ENCODE data around the gene PROM2.

The PROM2 gene

DNA sequence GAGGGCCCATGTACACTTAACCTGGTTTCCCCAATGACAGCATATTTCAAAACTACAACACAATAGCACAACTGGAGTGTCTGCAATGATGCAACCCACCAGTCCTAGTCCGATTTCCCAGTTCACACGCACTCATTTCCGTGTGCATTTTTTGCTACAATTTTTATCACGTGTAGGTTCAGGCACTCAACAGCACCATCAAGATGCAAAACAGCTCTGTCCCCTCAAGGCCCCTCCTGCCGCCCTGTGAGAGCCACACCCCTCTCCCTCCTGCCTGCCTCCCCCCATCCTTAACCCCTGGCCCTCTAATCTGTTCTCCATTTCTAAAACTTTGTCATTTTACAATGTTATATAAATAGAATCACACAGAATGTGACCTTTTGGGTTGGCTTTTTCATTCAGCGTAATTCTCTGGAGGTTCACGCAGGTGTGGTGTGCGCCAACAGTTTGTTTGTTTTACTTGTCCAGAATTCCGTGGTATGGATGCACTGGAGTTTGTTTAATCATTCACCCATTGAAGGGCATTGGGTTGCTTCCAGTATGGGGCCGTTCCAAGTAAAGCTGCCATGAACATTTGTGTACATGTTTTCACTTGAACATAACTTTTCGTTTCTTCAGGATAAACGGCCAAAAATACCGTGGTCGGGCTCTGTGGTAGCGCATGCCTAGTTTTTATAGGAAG, 31.3 kb downstream of the PROM2 start:
- no peaks in the 10 kb centered on the region for H3K27me3 Mint-ChIP-seq
- no peak overlapping the region for H3K27ac Mint-ChIP-seq
- no peaks in the 10 kb centered on the region for H3K4me1 Mint-ChIP-seq (ENCODE audit: low read depth)
- no peak overlapping the region for H3K4me3 Mint-ChIP-seq
- H3K36me3 Mint-ChIP-seq, result no peaks in the 10 kb centered on the region
- H3K9me3 Mint-ChIP-seq (ENCODE audit: low read depth), result no peaks in the 10 kb centered on the region

DNA sequence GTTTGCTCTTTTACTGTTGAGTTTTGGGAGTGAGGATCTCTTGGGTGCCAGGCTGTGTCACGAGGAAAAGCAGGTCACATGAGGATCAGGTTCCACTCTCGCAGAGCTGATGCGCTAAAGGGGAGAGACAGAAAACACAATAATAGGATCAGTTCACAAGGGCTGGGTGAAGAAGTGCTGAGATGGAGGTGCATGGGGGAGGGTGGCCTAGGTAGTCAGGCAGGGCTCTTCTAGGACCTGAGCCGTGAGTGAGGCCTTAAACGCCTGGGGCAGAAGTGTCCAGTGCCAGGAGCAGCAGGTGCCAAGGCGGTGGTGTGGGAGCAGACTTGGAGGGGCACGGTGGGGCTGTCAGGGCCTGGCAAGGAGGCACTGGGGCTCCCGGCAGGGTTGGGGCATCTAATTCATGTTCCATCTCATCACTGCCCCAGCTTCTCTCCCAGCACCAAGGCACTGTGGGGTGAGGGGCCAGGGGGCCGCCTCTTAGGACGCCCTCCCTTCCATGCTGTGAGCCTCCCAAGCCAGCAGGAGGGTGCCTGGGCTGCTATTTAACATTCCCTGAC, 32.2 kb downstream of the PROM2 start:
- no peaks in the 10 kb centered on the region for H3K27me3 Mint-ChIP-seq
- no peaks in the 10 kb centered on the region for H3K4me1 Mint-ChIP-seq (ENCODE audit: low read depth)
- no peak overlapping the region for H3K27ac Mint-ChIP-seq
- H3K9me3 Mint-ChIP-seq (ENCODE audit: low read depth), result no peaks in the 10 kb centered on the region
- no peaks in the 10 kb centered on the region for H3K36me3 Mint-ChIP-seq
- no peak overlapping the region for H3K4me3 Mint-ChIP-seq

DNA sequence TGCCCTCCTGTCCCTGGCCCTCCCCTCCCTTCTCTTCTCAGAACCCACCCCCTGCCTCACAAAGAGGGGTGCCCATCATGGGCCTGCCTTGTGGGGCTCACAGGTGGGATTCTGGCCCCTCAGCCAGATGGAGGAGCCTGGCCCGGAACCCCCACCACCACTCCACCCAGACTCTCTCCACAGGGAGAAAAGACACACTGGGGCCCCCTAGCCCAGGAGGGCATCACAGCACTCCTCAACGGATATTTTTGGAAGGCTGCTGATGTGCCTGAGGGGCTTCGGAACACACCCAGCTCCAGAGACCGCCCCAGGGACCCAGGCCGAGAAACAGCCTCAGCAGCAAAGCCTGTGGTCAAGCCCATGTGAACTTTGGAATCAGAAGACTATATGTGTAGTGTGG, 32.8 kb downstream of the PROM2 start:
- Mint-ChIP-seq H3K9me3 (ENCODE audit: low read depth) (no peaks in the 10 kb centered on the region), H3K36me3 (no peaks in the 10 kb centered on the region), H3K4me1 (ENCODE audit: low read depth) (no peaks in the 10 kb centered on the region), H3K4me3 (no peak overlapping the region), H3K27ac (no peak overlapping the region), H3K27me3 (no peaks in the 10 kb centered on the region)

DNA sequence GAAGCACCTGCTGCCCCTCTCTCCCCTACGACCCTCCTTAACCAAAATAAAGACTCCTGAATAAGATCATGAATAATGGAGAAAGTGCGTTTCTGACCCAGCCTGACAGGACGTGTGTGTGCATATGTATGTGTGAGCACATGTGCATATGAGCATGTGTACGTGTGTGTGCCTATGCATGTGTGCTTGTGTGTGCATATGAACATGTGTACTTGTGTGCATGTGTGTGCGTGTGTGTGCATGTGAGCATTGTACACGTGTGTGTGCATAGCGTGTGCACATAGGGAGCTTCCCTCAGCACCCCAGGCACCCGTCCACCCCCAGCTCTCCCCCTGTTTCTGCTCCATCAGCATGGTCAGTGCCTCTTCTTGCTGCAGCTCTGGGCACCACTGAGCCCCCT, 33.6 kb downstream of the PROM2 start:
- no peak overlapping the region for H3K4me3 Mint-ChIP-seq
- no peaks in the 10 kb centered on the region for H3K27me3 Mint-ChIP-seq
- no peaks in the 10 kb centered on the region for H3K36me3 Mint-ChIP-seq
- H3K27ac Mint-ChIP-seq, result no peak overlapping the region
- H3K4me1 Mint-ChIP-seq (ENCODE audit: low read depth), result no peaks in the 10 kb centered on the region
- no peaks in the 10 kb centered on the region for H3K9me3 Mint-ChIP-seq (ENCODE audit: low read depth)

DNA sequence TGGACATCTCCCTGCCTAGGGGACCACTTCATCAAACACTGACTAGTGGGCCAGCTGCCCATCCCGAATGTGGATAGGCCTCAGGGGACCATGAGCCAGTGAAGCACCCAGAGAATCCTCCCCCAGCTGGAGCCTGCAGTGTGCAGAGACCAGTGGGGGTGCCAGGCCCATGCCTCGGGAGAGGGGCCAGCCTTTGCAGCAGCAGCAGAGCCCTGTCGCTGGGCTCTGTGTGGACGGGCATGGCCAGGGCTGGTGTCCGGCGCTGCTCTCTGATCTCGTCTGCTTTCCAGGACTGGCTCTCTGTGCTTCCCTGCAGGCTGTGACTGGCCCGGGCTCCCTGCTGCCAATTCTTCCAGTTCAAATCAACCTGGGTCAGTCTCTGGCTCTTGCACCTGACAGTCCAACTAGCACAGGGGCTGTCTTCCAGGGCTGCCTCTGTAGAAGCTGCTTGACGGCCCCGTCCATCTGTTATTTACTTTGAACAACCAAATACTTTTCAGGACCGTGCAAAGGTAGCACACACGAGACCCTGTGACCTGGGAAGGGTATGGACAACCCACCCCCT, 34.3 kb downstream of the PROM2 start:
- H3K4me3 Mint-ChIP-seq, result no peak overlapping the region
- no peak overlapping the region for H3K27ac Mint-ChIP-seq
- no peaks in the 10 kb centered on the region for H3K9me3 Mint-ChIP-seq (ENCODE audit: low read depth)
- no peaks in the 10 kb centered on the region for H3K4me1 Mint-ChIP-seq (ENCODE audit: low read depth)
- no peaks in the 10 kb centered on the region for H3K36me3 Mint-ChIP-seq
- H3K27me3 Mint-ChIP-seq, result no peaks in the 10 kb centered on the region

DNA sequence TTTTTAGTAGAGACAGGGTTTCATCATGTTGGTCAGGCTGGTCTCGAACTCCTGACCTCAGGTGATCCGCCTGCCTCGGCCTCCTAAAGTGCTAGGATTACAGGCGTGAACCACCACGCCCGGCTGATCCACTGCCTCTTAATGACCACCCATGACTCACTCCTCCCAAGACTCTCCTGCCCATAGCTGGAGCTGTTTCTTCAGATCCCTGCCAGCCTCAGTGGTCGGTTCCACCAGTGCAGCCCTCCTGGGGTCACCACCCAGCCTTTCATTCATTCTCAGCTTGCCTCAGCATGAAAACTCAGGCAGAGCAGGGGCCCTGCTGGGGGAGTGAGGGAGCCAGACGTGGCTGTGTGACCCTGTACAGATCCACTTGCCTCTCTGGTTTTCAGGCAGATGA, 35.4 kb downstream of the PROM2 start:
- Mint-ChIP-seq H3K4me3 (no peak overlapping the region), H3K36me3 (no peaks in the 10 kb centered on the region), H3K27me3 (peaks cover 2% of the 10 kb centered on the region), H3K27ac (no peak overlapping the region), H3K4me1 (ENCODE audit: low read depth) (no peaks in the 10 kb centered on the region), H3K9me3 (ENCODE audit: low read depth) (no peaks in the 10 kb centered on the region)

DNA sequence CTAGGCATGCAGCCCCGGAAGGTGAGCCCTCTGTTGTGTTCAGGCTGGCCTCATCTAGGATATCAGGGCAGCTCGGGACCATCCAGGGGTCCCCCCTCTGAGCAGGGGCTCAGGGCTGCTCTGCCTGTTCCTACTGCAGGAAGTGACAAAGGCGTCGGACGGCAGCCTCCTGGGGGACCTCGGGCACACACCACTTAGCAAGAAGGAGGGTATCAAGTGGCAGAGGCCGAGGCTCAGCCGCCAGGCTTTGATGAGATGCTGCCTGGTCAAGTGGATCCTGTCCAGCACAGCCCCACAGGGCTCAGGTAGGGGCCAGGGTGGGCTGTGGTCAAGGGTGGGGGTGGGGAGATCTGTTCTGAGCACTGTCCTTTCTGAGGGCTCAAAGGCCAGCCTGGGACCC, 36.0 kb downstream of the PROM2 start:
- Mint-ChIP-seq H3K27me3 (peaks cover 4% of the 10 kb centered on the region), H3K4me1 (ENCODE audit: low read depth) (no peaks in the 10 kb centered on the region), H3K4me3 (no peak overlapping the region), H3K27ac (no peak overlapping the region), H3K9me3 (ENCODE audit: low read depth) (no peaks in the 10 kb centered on the region), H3K36me3 (no peaks in the 10 kb centered on the region)

DNA sequence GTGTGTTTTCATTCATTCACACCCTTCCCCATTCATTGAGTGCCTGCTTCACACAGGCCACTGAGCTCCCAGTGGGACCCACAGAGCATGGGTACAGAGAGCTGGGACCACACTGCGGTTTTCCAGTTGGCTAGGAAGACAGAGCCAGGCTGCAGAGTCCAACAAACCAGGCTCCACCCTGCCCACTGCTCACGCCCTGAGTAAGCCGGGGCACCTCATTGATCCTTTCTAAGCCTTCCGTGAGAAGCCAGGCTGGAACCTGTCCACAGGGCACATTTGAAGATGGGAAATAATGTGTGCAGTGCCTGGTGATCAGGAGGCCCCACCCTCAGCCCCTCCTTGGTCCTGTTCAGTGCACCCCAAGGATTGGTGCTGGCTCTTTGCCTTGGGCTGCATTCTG, 36.4 kb downstream of the PROM2 start:
- H3K4me1 Mint-ChIP-seq (ENCODE audit: low read depth), result no peaks in the 10 kb centered on the region
- H3K36me3 Mint-ChIP-seq, result no peaks in the 10 kb centered on the region
- no peaks in the 10 kb centered on the region for H3K9me3 Mint-ChIP-seq (ENCODE audit: low read depth)
- H3K4me3 Mint-ChIP-seq, result no peak overlapping the region
- no peak overlapping the region for H3K27ac Mint-ChIP-seq
- H3K27me3 Mint-ChIP-seq, result peaks cover 4% of the 10 kb centered on the region

DNA sequence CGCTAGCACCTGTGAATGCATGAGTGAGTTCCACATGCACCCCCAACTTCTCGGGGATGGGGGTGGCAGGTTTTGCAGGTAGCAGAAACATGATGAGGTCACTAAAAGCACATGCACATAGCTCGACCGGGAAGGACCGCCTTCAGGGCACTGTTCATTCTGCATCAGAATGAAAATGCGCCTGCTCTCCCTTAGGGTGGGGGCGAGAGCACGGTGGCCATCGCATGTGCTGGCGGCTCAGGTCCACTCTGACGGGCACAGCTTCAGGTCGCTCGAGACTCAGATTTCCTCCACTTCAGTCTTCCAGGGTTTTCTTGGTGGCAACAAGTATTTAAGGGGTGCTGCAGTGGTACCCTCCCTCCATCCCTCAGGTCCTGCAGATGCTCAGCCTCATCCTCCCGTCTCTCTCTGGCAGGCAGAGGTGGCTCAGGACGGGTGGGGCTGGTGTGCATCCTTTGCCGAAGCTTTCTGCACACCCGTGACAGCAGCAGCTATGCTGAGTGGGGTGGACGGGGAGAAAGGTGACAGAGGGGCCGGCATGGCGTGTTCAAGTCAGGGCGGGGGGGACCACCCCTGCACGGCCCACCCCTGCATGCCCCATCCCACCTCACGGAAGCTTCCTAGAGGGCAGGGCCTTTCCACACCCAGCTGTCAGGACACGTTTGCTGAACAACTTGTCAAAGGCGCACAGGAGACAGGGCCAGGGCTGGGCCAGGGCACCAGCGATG, 37.7 kb downstream of the PROM2 start:
- H3K4me1 Mint-ChIP-seq (ENCODE audit: low read depth), result no peaks in the 10 kb centered on the region
- peaks cover 4% of the 10 kb centered on the region for H3K27me3 Mint-ChIP-seq
- no peaks in the 10 kb centered on the region for H3K36me3 Mint-ChIP-seq
- H3K9me3 Mint-ChIP-seq (ENCODE audit: low read depth), result no peaks in the 10 kb centered on the region
- H3K4me3 Mint-ChIP-seq, result no peak overlapping the region
- H3K27ac Mint-ChIP-seq, result no peak overlapping the region

DNA sequence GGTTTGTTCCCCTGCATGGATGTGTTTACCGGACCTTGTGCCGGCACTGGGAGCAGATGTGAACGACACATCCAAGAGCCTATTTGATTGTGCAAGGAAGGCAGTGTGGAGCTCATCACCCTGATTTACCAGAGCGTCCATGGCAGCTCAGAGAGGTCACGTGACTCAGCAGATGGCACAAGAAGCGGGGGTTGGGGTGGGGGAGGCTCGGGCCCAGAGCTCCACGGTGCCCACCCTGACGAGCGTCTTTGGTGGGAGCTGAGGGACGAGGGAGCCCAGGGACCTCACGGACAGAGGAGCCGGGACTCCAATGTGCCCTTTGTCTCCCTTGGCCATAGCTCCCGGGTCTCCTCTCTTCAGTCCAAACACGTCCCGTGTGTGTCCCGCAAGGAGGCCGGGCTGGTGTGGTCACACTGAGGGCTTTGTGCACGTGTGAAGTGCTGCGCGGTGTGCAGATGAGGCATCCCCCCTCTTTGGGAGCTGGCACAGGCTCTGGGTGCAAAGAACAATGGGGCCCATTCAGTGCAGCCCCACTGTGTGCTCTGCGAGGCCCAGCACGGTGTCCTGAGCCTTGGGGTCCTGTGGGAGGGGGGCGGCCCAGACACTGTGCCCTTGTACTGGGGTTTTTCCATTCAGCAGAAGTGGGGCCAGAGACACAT, 38.4 kb downstream of the PROM2 start:
- Mint-ChIP-seq H3K9me3 (ENCODE audit: low read depth) (no peaks in the 10 kb centered on the region), H3K4me1 (ENCODE audit: low read depth) (no peaks in the 10 kb centered on the region), H3K4me3 (no peak overlapping the region), H3K27ac (no peak overlapping the region), H3K36me3 (no peaks in the 10 kb centered on the region), H3K27me3 (peaks cover 4% of the 10 kb centered on the region)

DNA sequence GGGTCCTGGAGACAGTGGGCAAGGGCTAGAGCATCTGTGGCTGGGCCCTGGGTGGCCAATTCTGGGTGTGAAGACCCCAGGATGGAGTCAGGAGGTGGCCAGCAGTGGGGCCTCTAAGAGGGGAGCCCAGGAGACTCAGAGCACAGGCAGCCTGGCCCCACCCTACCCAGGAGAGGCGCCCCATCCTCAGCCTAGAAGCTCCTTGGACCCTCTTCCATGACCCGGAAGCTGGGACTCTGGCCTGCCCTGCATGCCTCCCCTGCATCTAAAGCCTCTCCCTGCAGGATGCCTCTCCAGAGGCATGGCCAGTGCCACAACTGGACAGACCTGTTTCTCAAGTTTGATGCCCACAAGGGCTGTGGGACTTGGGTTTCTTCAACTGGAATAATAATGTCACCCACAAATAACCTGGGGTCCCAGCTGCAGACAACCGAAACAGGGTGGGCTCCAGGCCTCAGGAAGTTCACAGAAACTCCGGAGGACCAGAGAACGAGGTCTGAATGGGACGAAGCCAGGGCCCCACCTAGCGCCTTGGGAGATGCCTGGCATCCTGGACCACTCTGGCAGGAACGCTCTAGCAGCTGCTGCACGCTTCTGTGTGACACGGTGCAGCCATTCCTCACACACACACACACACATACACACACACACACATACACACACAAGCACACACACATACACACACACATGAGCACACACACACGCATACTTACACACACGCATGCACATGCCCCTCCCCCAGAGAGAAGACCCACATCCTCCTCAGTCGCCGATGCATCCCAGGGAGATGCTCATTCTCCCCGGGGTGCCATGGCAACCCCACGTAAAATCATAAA, 39.3 kb downstream of the PROM2 start:
- H3K9me3 Mint-ChIP-seq (ENCODE audit: low read depth), result no peaks in the 10 kb centered on the region
- no peak overlapping the region for H3K27ac Mint-ChIP-seq
- no peak overlapping the region for H3K4me3 Mint-ChIP-seq
- peaks cover 4% of the 10 kb centered on the region for H3K27me3 Mint-ChIP-seq
- no peaks in the 10 kb centered on the region for H3K36me3 Mint-ChIP-seq
- H3K4me1 Mint-ChIP-seq (ENCODE audit: low read depth), result no peaks in the 10 kb centered on the region

DNA sequence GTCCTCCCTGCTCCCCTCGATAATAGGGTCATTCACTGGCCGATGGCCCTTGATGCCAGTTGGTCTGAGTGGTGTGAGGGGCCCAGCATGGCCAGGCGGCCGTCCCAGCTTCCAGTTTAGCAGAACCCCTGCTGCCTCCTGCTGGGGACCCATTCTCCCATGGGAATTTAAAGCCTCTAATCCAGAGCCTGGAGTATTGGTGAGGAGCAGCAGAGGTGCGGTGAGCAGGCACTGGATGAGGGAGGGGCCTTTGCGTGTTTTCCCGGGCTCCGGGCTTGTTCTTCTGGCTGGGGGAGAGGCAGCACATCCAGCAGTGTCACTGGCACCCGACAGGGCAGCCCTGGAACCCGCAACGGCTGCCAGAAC, 40.3 kb downstream of the PROM2 start:
- Mint-ChIP-seq H3K27me3 (peaks cover 4% of the 10 kb centered on the region), H3K9me3 (ENCODE audit: low read depth) (no peaks in the 10 kb centered on the region), H3K36me3 (no peaks in the 10 kb centered on the region), H3K4me1 (ENCODE audit: low read depth) (no peaks in the 10 kb centered on the region), H3K27ac (no peak overlapping the region), H3K4me3 (no peak overlapping the region)

DNA sequence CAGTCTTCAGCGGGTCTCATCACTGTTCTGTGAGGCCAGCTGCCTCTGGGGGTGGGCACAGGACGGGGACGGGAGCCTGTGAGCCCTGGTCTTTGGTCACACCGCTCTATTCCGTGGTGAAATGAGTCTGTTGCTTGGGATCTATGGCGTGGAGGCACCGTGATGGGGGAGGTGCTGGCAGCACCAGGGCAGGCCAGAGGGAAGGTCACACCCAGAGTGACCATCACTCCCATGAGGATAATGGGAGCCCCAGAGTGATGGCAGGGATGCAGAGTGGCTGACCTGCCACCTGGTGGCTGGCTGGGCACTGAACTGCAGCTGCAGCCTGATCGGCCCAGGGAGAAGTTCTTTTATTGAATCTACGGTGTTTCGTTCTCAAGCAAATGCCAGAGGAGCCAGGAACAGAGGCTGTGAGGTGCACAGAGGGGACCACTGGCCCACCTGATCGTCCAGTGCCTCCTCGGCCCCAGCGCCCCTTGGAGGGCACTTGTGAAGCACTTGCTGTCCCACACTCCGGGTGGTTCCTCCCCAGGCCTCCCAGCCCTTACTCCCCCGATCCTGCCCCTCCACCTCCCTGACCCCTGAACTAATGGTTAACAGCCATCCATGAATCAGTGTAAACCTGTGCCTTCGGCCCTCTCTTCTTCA, 40.8 kb downstream of the PROM2 start:
- Mint-ChIP-seq H3K27me3 (peaks cover 4% of the 10 kb centered on the region), H3K4me1 (ENCODE audit: low read depth) (no peaks in the 10 kb centered on the region), H3K9me3 (ENCODE audit: low read depth) (no peaks in the 10 kb centered on the region), H3K27ac (no peak overlapping the region), H3K36me3 (no peaks in the 10 kb centered on the region), H3K4me3 (no peak overlapping the region)

DNA sequence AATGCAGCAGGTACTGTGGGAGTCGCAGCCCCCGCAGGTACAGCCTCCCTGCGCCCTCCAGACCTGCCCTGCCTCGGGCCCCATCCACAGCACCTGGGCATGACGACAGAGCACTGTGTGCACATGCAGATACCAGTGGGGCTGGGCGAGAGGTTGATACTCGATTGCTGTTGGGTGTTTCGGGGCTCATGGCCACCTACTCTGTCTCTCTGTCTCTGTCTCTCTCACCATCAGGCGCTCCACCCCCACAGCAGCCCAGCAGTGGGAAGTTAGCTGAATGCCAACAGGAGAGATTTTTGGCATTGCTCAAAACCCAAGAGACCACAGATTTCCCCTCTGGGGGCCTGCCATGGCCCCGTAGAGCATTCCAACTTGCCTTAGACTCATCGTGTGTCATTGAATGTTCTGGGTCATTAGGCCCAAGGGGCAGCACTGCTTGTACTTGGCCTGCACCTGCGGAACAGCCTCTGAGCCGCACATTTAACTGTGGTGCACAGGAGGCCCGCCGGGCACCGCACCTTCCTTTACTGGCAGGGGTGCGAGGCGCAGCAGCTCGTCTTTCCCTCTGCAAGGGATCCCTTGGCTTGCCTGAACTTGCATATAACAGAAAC, 41.7 kb downstream of the PROM2 start:
- H3K27me3 Mint-ChIP-seq, result peaks cover 4% of the 10 kb centered on the region

More for the DNA sequence above, 41.7 kb downstream of the PROM2 start:
- Mint-ChIP-seq H3K36me3 (no peaks in the 10 kb centered on the region), H3K27ac (no peak overlapping the region), H3K4me3 (no peak overlapping the region), H3K9me3 (ENCODE audit: low read depth) (no peaks in the 10 kb centered on the region), H3K4me1 (ENCODE audit: low read depth) (no peaks in the 10 kb centered on the region)
